HepG2 (cell line): ENCODE data around the gene VPS9D1. TPM values are rescaled to one million over a fixed set of nuclear protein-coding genes. Genes with fewer than 3 reads are reported as not detected.
A peak's percentile ranks its signal among the peaks of the same experiment; 100 is the strongest.

Source experiments
- ATAC-seq: fragments of 200-7000 bp; cut with Tn5 transposase; 3 replicates; pipeline ENCODE4 v1.9.1; 2020; ENCODE audit warnings: mild to moderate bottlenecking, moderate library complexity
- BruUV-seq: library from RNA; stranded (reverse); fragments of 400-500 nt; replicated peaks from 2 replicates; lab custom pipeline; 2021; lab: Mats Ljungman, UMichigan
- CTCF ChIA-PET: fragments of 300-600 bp; formaldehyde crosslinking; extraction: SDS; loops from one replicate; lab custom pipeline; 2021; ENCODE audit warnings: low total read pairs, inconsistent platforms, low intra/inter-chr PET ratio; lab: Yijun Ruan, JAX
- POLR2A ChIA-PET: fragments of 350-600 bp; sonication (Branson Sonifier 250); formaldehyde crosslinking; loops from one replicate; lab custom pipeline; 2020; ENCODE audit warnings: antibody characterized with exemption, inconsistent platforms; lab: Yijun Ruan, JAX
- DNase-seq: peaks from one replicate; pipeline ENCODE4 v3.0.0-alpha.2; 2015; ENCODE audit warnings: low spot score
- FAIRE-seq: peaks from 3 replicates; lab custom pipeline; 2011; peaks lifted over from hg19 to GRCh38; lab: Jason Lieb, UNC
- H2AFZ ChIP-seq: one replicate; pipeline ENCODE4 v1.6.1; 2011; ENCODE audit warnings: low read length, inconsistent platforms
- H3K27ac ChIP-seq: fragments of 300-600 bp; 3 replicates; pipeline ENCODE4 v1.8.0; 2011; ENCODE audit warnings: mixed run types, mild to moderate bottlenecking, mixed read lengths, low read length, inconsistent platforms; ENCODE audit not compliant: insufficient read depth; ENCODE audit errors: extremely low read length
- H3K27me3 ChIP-seq, 2 experiments: fragments of 200-600 bp in 1 of 2; 2 replicates in 1 of 2; 3 replicates in 1 of 2; pipeline versions ENCODE4 v1.6.0 to v1.8.0; 2011; ENCODE audit warnings: low read length in 2 of 2, mild to moderate bottlenecking in 2 of 2, moderate library complexity in 2 of 2, inconsistent platforms in 1 of 2; ENCODE audit not compliant: insufficient read depth in 2 of 2, control insufficient read depth in 1 of 2
- H3K36me3 ChIP-seq, 2 experiments: fragments of 200-600 bp in 1 of 2; replicated peaks in 1 of 2; 2 replicates in 1 of 2; 3 replicates in 1 of 2; pipeline versions ENCODE4 v1.5.1 to v1.8.0; 2011; ENCODE audit warnings: low read length in 2 of 2, inconsistent platforms in 1 of 2; ENCODE audit not compliant: insufficient read depth in 2 of 2, control insufficient read depth in 1 of 2
- H3K4me1 ChIP-seq: 2 replicates; pipeline ENCODE4 v1.5.1; 2012; ENCODE audit warnings: low read length, inconsistent platforms; ENCODE audit not compliant: insufficient read depth
- H3K4me2 ChIP-seq: 2 replicates; pipeline ENCODE4 v1.6.0; 2011; ENCODE audit warnings: low read depth, low read length, inconsistent platforms
- H3K4me3 ChIP-seq, 3 experiments: fragments of 200-600 bp in 1 of 3; sonication (generic), shearing (Covaris generic) in 1 of 3; replicated peaks in 1 of 3; 2 replicates each; pipeline ENCODE4 v1.5.1; 2011 to 2016; ENCODE audit warnings: low read length in 3 of 3, inconsistent platforms in 2 of 3, low read depth in 2 of 3, mild to moderate bottlenecking in 2 of 3, control low read depth in 1 of 3, mixed read lengths in 1 of 3; ENCODE audit not compliant: insufficient read depth in 1 of 3
- H3K79me2 ChIP-seq: one replicate; pipeline ENCODE4 v1.6.1; 2011; ENCODE audit warnings: low read length, inconsistent platforms; ENCODE audit not compliant: insufficient read depth
- H3K9ac ChIP-seq: 2 replicates; pipeline ENCODE4 v1.6.0; 2011; ENCODE audit warnings: mild to moderate bottlenecking, low read depth, low read length, inconsistent platforms; ENCODE audit not compliant: insufficient read depth
- H3K9me3 ChIP-seq: 2 replicates; pipeline ENCODE4 v1.5.1; 2012; ENCODE audit warnings: mild to moderate bottlenecking, low read length
- H4K20me1 ChIP-seq: 2 replicates; pipeline ENCODE4 v1.6.0; 2011; ENCODE audit warnings: inconsistent platforms, mild to moderate bottlenecking, low read length, moderate library complexity; ENCODE audit not compliant: insufficient read depth
- CEBPZ ChIP-seq: IDR thresholded peaks from 2 replicates; pipeline ENCODE4 v1.6.1; 2012; ENCODE audit warnings: low read length, improper control_type of control experiment
- RBAK ChIP-seq: sonication (generic); formaldehyde crosslinking; IDR thresholded peaks from 2 replicates; pipeline ENCODE4 v1.5.1; 2020; ENCODE audit warnings: mild to moderate bottlenecking, missing genetic modification reagents
- SMARCC2 ChIP-seq: fragments of 450-650 bp; IDR thresholded peaks from 2 replicates; pipeline ENCODE4 v1.6.1; 2017; ENCODE audit warnings: antibody characterized with exemption, mild to moderate bottlenecking
- ZBTB40 ChIP-seq, 2 experiments: fragments of 450-650 bp in 1 of 2; sonication (generic) in 1 of 2; formaldehyde crosslinking in 1 of 2; IDR thresholded peaks; 2 replicates each; pipeline versions ENCODE4 v1.6.1 to v1.8.0; 2016 to 2022; ENCODE audit warnings: antibody characterized with exemption in 1 of 2, mild to moderate bottlenecking in 1 of 2, missing genetic modification reagents in 1 of 2
- ZNF260 ChIP-seq: sonication (generic); formaldehyde crosslinking; IDR thresholded peaks from 2 replicates; pipeline ENCODE4 v1.4.0; 2020; ENCODE audit warnings: missing genetic modification reagents, low read depth, mild to moderate bottlenecking, borderline replicate concordance
- ZNF280D ChIP-seq: sonication (generic); formaldehyde crosslinking; IDR thresholded peaks from 2 replicates; pipeline ENCODE4 v1.5.1; 2020; ENCODE audit warnings: mild to moderate bottlenecking, missing genetic modification reagents
- ZNF724P ChIP-seq: sonication (generic); formaldehyde crosslinking; IDR thresholded peaks from 2 replicates; pipeline ENCODE4 v1.8.0; 2022; ENCODE audit warnings: missing genetic modification reagents, borderline replicate concordance
- ZSCAN22 ChIP-seq: sonication (generic); formaldehyde crosslinking; IDR thresholded peaks from 2 replicates; pipeline ENCODE4 v1.4.0; 2020; ENCODE audit warnings: mild to moderate bottlenecking, missing genetic modification reagents
- WGBS: methylation state at CpG from one replicate; pipeline ENCODE4 v1.1.6; 2017; ENCODE audit warnings: low lambda C conversion rate; 5-methylcytosine and 5-hydroxymethylcytosine counted together
- in situ Hi-C: cut with HindIII; loops from 2 replicates; pipeline ENCODE4 v1.10.0; 2017; ENCODE audit warnings: low pct_unique_long_range_greater_than_20kb; ENCODE audit not compliant: extremely low pct_ligation_motif_present
- intact Hi-C: fragments of 100-400 bp; cut with micrococcal nuclease; formaldehyde crosslinking; loops from one replicate; pipeline ENCODE4 v1.10.0; 2022; ENCODE audit not compliant: unreplicated experiment
- polyA plus RNA-seq, 8 experiments: library from polyadenylated mRNA; depleted of rRNA in 3 of 8; stranded (reverse) in 7 of 8; unstranded in 1 of 8; fragments of >200 nt; fragmentation: Illumina TruSeq in 4 of 8; extraction: Trizol in 4 of 8; gene quantifications; 2 replicates each; pipeline versions ENCODE4 v1.2.1 to v1.2.3, GENCODE V29; 2011 to 2016; ENCODE audit warnings: low read depth in 4 of 8, missing spikeins in 1 of 8, mixed read lengths in 1 of 8; ENCODE audit not compliant: insufficient read depth in 1 of 8
- total RNA-seq, 5 experiments: library from RNA; depleted of rRNA; stranded (reverse); fragments of >200 nt; fragmentation: Illumina TruSeq; extraction: Trizol; gene quantifications; 2 replicates each; pipeline ENCODE4 v1.2.3, GENCODE V29; 2016; ENCODE audit warnings: low read depth in 1 of 5

The VPS9D1 gene
- total and polyA plus RNA-seq, 2 of the 13 experiments (the other 11 are each of a cell fraction or from before 2014, with no cell fraction given) = 10.1 to 13.2 TPM

GRCh38 chr16:89678258-89678657 lies 42.4 kb downstream of the VPS9D1 start:
- DNase-seq = no peak
- POLR2A ChIA-PET = no interaction called here
- Histone ChIP-seq H3K9me3 (peaks cover 22% of the 10 kb centered on the region), H3K9ac (no peak overlapping the region), H3K79me2 (no peaks in the 10 kb centered on the region), H3K27me3 (no peaks in the 10 kb centered on the region), H3K27ac (no peak overlapping the region), H3K4me2 (no peak overlapping the region), H4K20me1 (no peaks in the 10 kb centered on the region), H2AFZ (no peak overlapping the region), H3K4me3 (no peak overlapping the region), H3K36me3 (no peaks in the 10 kb centered on the region), H3K4me1 (peaks cover 2% of the 10 kb centered on the region; the same call in 1 of the 2 replicates)
- in situ Hi-C loops = no loop called here
- no TSS peak for BruUV-seq
- CTCF ChIA-PET = no interaction called here
- intact Hi-C loops = no loop called here
- no peak for ATAC-seq
- no peak for FAIRE-seq
- 84% methylated on average over 2 of the region's 2 CpGs for WGBS
- TF ChIP-seq ZNF280D = peak; percentile 59; the same call in 1 of the 2 replicates
- no peak for TF ChIP-seq RBAK
- peak; percentile 43; the same call in 1 of the 2 replicates for TF ChIP-seq CEBPZ
- TF ChIP-seq ZNF724P (CRISPR knock-in tag) = peak; percentile 83
- TF ChIP-seq SMARCC2 = no peak
- 0 out of 2 replicates have a peak, but pooled peaks have one; percentile 12 for TF ChIP-seq ZBTB40 (IDR thresholded peaks at IDR 0.05)
- TF ChIP-seq ZBTB40 (CRISPR knock-in tag; IDR thresholded peaks at IDR 0.05) = no peak
- TF ChIP-seq ZSCAN22 (CRISPR knock-in tag) = no peak
- TF ChIP-seq ZNF260 (CRISPR knock-in tag) = no peak
